AG04449 (cell line): ENCODE data around the gene KIF3A.

Experiments
- CTCF ChIA-PET: fragments of 350-600 bp; formaldehyde crosslinking; extraction: SDS; loops from one replicate; lab custom pipeline; 2021; ENCODE audit warnings: antibody characterized with exemption; lab: Yijun Ruan, JAX
- POLR2A ChIA-PET: fragments of 400-600, 350-600 bp; formaldehyde crosslinking; extraction: SDS; loops from one replicate; lab custom pipeline; 2020; ENCODE audit warnings: antibody characterized with exemption, inconsistent platforms; lab: Yijun Ruan, JAX
- DNase-seq: peaks from one replicate; pipeline ENCODE4 v3.0.0-alpha.2; 2010; ENCODE audit warnings: low read depth, low spot score
- H3K4me3 ChIP-seq: 2 replicates; pipeline ENCODE4 v1.5.1; 2011; ENCODE audit warnings: low read depth, mild to moderate bottlenecking, control low read depth, low read length
- CTCF ChIP-seq: IDR thresholded peaks from one replicate; pipeline ENCODE4 v1.5.1; 2011; ENCODE audit warnings: mild to moderate bottlenecking, moderate library complexity, low read length, control low read depth, inconsistent platforms; ENCODE audit not compliant: insufficient read depth; ENCODE audit errors: missing control alignments

The KIF3A gene

DNA sequence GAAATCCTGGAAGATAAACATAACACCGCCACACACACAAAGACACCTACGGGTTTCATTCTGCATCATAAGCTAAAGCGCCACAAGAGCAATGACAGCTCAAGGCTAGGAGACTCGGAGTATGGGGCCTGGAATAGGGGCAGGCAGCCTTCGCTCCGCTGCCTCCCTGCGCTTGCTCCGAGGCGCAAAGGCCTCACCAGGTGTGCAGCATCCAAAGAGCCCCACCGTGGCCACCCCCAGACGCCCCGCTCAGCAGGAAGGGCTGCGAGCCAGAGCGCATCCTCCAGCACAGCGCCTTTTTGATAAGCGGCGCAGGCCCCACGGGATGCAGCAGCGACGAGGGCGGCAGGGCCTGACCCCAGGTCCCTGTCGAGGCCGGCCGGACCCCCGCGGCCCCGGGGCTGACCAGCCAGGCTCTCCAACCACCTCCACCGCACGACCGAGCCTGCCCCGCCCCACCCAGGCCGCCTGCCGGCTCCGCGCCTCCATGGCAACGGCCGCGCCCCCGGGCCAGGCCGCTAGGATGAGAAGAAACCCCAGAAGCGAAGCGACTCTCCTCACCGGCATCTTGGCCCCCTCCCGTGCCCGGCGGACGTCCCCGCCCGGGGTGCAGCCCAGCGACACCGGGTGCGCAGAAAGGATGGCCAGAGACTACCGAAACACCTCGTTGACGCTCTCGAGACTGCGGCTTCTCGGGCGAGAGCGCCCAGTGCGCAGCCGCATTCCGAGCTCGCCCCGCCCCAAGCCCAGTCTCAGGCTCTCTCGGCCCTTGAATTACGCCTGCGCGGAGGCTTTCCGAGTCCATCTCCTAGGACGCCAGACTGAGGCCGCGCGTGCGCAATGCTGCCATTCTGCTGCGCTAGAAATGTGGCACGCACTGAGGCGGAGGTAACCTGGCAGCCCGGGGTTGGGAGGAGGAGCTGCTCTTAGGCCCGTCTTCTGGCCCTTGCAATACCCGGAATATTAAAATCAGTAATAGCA lies at the start of gene KIF3A:
KIF3A (minus strand) TSS at position 694 of the 981 bp plus-strand sequence; CDS start at position 567, 127 bp downstream.
- TF ChIP-seq CTCF = no peak
- H3K4me3 ChIP-seq = peak within 1 kb of the TSS; percentile 91
- peak; percentile 38 for DNase-seq
- CTCF ChIA-PET = interaction anchor here (0.6 to 3.1 kb wide), 12 partner anchors 10 to 351 kb away, joined by 3 to 19 read pairs (median 4); partner anchors contain the start of genes CCNI2, GDF9, IRF1 and UQCRQ
- POLR2A ChIA-PET = no interaction called here

GRCh38 chr5:132787076-132787475 lies 49.7 kb upstream of the KIF3A start:
- ChIA-PET POLR2A (no interaction called here), CTCF (interaction anchor here (0.7 to 7.3 kb wide), 10 partner anchors 11 to 260 kb away, joined by 3 to 51 read pairs (median 4); partner anchors contain the start of genes CCNI2 and SHROOM1)
- H3K4me3 ChIP-seq = no peak overlapping the region
- no peak for TF ChIP-seq CTCF
- DNase-seq = no peak

- TF ChIP-seq CTCF = no peak
- ChIA-PET POLR2A (no interaction called here), CTCF (interaction anchor here (1.2 to 7.3 kb wide), 4 partner anchors 10 to 401 kb away, joined by 3 to 51 read pairs (median 8); partner anchors contain the start of gene SEPTIN8)
- no peak overlapping the region for H3K4me3 ChIP-seq
- DNase-seq = no peak
Measured at GRCh38 chr5:132785864-132786263, 48.5 kb upstream of the KIF3A start.

GRCh38 chr5:132785365-132785764 lies 48.0 kb upstream of the KIF3A start:
- no peak overlapping the region for H3K4me3 ChIP-seq
- no peak for DNase-seq
- CTCF ChIA-PET = interaction anchor here (1.0 to 7.3 kb wide), 5 partner anchors 9 to 401 kb away, joined by 3 to 51 read pairs (median 6); partner anchors contain the start of gene SEPTIN8
- no peak for TF ChIP-seq CTCF
- POLR2A ChIA-PET = no interaction called here

DNA sequence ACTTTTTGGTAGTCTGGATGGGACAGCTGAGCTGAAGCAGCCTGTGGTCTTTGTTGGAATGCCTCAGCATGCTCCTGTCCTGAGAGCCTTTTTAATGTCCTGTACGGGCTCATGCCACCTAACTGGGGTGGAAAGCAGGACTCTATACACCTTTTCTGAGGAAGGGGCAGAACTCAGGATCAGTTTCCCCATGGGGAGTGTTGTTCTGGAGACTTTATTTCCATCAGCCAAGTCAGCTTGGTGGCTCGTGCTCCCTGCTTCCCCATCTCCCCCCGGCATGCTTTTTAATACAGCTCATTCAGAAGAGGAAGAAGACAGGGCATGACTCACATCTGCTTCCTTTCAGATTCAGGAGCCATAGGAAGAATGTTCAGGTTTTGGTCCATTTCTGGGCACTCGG lies 44.8 kb upstream of the KIF3A start:
- ChIA-PET CTCF (interaction anchor here (1.8 to 7.3 kb wide), 3 partner anchors 11 to 280 kb away, joined by 4 to 51 read pairs (median 4); no protein-coding TSS in a partner anchor), POLR2A (interaction anchor here (0.7 kb wide), 1 partner anchor 11 kb away, joined by 3 read pairs; no protein-coding TSS in a partner anchor)
- TF ChIP-seq CTCF = no peak
- no peak overlapping the region for H3K4me3 ChIP-seq
- DNase-seq = no peak
